Fibroblast of lung (primary cell): ENCODE results near the gene SPRY2. TPM values are rescaled to one million over a fixed set of nuclear protein-coding genes. Genes with fewer than 3 reads are reported as not detected.

ENCODE experiments used
- DNase-seq, 2 donors: peaks; one replicate each; pipeline versions ENCODE4 v3.0.0 to v3.0.0-alpha.2; 2010; ENCODE audit warnings: low read depth in 2 of 2
- H2AFZ ChIP-seq: 2 replicates; pipeline ENCODE4 v1.5.1; 2012; ENCODE audit warnings: low read length, control low read depth, inconsistent platforms
- H3K27ac ChIP-seq: 2 replicates; pipeline ENCODE4 v1.5.1; 2011; ENCODE audit warnings: low read length, control low read depth; ENCODE audit not compliant: insufficient read depth
- H3K27me3 ChIP-seq: 2 replicates; pipeline ENCODE4 v1.5.1; 2011; ENCODE audit warnings: mild to moderate bottlenecking, low read length; ENCODE audit not compliant: control insufficient read depth, insufficient read depth
- H3K36me3 ChIP-seq: 2 replicates; pipeline ENCODE4 v1.5.1; 2011; ENCODE audit warnings: low read length; ENCODE audit not compliant: control insufficient read depth, insufficient read depth
- H3K4me1 ChIP-seq: 2 replicates; pipeline ENCODE4 v1.5.1; 2011; ENCODE audit warnings: low read length; ENCODE audit not compliant: control insufficient read depth, insufficient read depth; ENCODE audit errors: extremely low read depth
- H3K4me2 ChIP-seq: 2 replicates; pipeline ENCODE4 v1.5.1; 2011; ENCODE audit warnings: low read length, control low read depth; ENCODE audit not compliant: insufficient read depth; ENCODE audit errors: extremely low read depth
- H3K4me3 ChIP-seq, 4 experiments: fragments of 200-600 bp in 1 of 4; sonication (generic) in 1 of 4; replicated peaks in 1 of 4; 2 replicates each; pipeline ENCODE4 v1.5.1; 2011 to 2016; ENCODE audit warnings: low read length in 4 of 4, low read depth in 3 of 4, mild to moderate bottlenecking in 3 of 4, control low read depth in 2 of 4, inconsistent platforms in 1 of 4, mixed read lengths in 1 of 4; ENCODE audit not compliant: insufficient read depth in 1 of 4; ENCODE audit errors: control extremely low read depth in 1 of 4
- H3K79me2 ChIP-seq: 2 replicates; pipeline ENCODE4 v1.5.1; 2012; ENCODE audit warnings: mild to moderate bottlenecking, low read length, inconsistent platforms; ENCODE audit not compliant: control insufficient read depth, insufficient read depth
- H3K9ac ChIP-seq: 2 replicates; pipeline ENCODE4 v1.5.1; 2011; ENCODE audit warnings: mild to moderate bottlenecking, low read length, control low read depth; ENCODE audit not compliant: insufficient read depth
- H3K9me3 ChIP-seq: 2 replicates; pipeline ENCODE4 v1.5.1; 2012; ENCODE audit warnings: low read depth, low read length; ENCODE audit not compliant: control insufficient read depth, insufficient read depth
- H4K20me1 ChIP-seq: 2 replicates; pipeline ENCODE4 v1.5.1; 2011; ENCODE audit warnings: low read length; ENCODE audit not compliant: control insufficient read depth, insufficient read depth; ENCODE audit errors: extremely low read depth
- CTCF ChIP-seq, 2 donors: IDR thresholded peaks in 1 of 2; conservative IDR thresholded peaks in 1 of 2; 1 replicate in 1 of 2; 2 replicates in 1 of 2; pipeline ENCODE4 v1.5.1; 2011 to 2012; ENCODE audit warnings: low read length in 2 of 2, control low read depth in 1 of 2, inconsistent platforms in 1 of 2, low read depth in 1 of 2, mild to moderate bottlenecking in 1 of 2
- EZH2 ChIP-seq: IDR thresholded peaks from 2 replicates; pipeline ENCODE4 v1.5.1; 2012; ENCODE audit warnings: low read length, control low read depth, mild to moderate bottlenecking; ENCODE audit errors: missing control alignments
- polyA plus RNA-seq, 2 donors: library from polyadenylated mRNA; depleted of rRNA in 1 of 2; stranded (reverse) in 1 of 2; unstranded in 1 of 2; fragments of >200 nt; gene quantifications; 2 replicates each; pipeline ENCODE4 v1.2.1, GENCODE V29; 2011 to 2012; ENCODE audit warnings: missing spikeins in 1 of 2
- total RNA-seq: library from RNA; depleted of rRNA; stranded (reverse); fragments of >200 nt; gene quantifications from 2 replicates; pipeline ENCODE4 v1.2.1, GENCODE V29; 2014

The SPRY2 gene
- total and polyA plus RNA-seq, 2 donors (not counting 1 experiment from before 2014, with no cell fraction given) = 13.0 to 16.2 TPM

DNA sequence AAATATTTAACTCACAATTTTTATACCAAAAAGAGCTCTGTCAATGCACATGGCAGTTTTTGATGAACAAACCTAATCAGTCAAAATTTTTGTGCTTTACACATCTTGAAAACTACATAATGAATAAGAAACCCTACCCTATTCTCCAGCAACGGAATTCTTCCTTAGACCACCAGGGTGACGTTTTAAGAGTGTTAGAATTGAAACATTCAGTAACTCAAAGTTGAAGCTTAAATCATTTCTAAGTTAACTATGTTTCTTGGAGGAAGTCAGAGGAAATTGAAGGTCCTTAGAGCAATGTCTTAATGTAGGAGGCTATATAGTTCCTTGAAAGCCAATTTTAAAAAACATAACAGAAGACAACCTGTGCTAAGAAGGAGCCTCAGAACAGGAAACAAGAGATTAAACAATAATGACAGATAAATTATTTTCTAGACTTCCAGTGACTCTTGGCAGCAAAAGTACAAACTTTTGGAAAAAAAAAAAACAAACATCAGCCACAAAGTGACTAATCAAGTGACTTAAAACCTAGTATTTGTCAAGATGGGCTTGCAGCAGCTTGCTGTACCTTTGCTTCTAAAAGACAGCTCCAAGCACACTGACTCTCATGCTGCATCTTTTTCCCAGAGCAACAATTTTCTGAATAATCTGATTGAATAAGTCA is 6.2 kb downstream of the SPRY2 start:
- Histone ChIP-seq H3K36me3 (peaks cover 11% of the 10 kb centered on the region), H3K4me2 (peak overlapping the region; percentile 33), H3K9me3 (no peaks in the 10 kb centered on the region), H4K20me1 (no peaks in the 10 kb centered on the region), H3K9ac (no peak overlapping the region), H3K27me3 (no peaks in the 10 kb centered on the region), H3K4me3 (peak overlapping the region in 2 of 4 experiments; percentile 0 to 98), H3K79me2 (peaks cover 76% of the 10 kb centered on the region), H2AFZ (no peak overlapping the region), H3K4me1 (peaks cover 2% of the 10 kb centered on the region), H3K27ac (no peak overlapping the region)
- peak; percentile 44 to 47 for DNase-seq
- TF ChIP-seq CTCF (conservative IDR thresholded peaks at IDR 0.05 in 1 of 2, IDR thresholded peaks at IDR 0.05 in 1 of 2; ENCODE audit: low read depth in 1 of 2, low read length in 2 of 2) (no peak), EZH2 (no peak)

DNA sequence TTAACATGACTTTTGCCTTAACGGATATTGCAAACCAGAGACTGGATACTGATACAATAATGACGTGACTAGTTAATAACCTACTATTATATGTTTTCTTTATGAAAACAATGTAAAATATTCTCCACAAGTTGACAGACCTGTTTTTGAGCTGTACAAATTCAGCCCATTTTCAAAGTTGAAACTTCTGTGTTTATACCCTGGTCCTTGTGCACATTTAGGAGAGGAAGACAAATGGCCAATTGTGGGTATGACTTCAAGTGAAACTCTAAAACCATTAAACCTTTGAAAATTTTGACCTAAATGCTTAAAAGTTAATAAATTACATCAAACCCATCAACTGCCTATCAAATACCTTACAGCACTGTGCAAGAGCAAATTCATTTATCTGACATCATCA is 8.9 kb downstream of the SPRY2 start:
- no peak overlapping the region for H3K4me3 ChIP-seq
- TF ChIP-seq EZH2 = no peak
- TF ChIP-seq CTCF (conservative IDR thresholded peaks at IDR 0.05 in 1 of 2, IDR thresholded peaks at IDR 0.05 in 1 of 2; ENCODE audit: low read depth in 1 of 2, low read length in 2 of 2) = no peak
- no peaks in the 10 kb centered on the region for H4K20me1 ChIP-seq
- H3K79me2 ChIP-seq = peaks cover 48% of the 10 kb centered on the region
- H3K4me1 ChIP-seq = peaks cover under 1% of the 10 kb centered on the region
- H3K36me3 ChIP-seq = peaks cover 6% of the 10 kb centered on the region
- H3K4me2 ChIP-seq = no peak overlapping the region
- no peak for DNase-seq
- no peak overlapping the region for H2AFZ ChIP-seq
- no peak overlapping the region for H3K27ac ChIP-seq
- H3K9ac ChIP-seq = no peak overlapping the region
- H3K27me3 ChIP-seq = no peaks in the 10 kb centered on the region
- no peaks in the 10 kb centered on the region for H3K9me3 ChIP-seq

DNA sequence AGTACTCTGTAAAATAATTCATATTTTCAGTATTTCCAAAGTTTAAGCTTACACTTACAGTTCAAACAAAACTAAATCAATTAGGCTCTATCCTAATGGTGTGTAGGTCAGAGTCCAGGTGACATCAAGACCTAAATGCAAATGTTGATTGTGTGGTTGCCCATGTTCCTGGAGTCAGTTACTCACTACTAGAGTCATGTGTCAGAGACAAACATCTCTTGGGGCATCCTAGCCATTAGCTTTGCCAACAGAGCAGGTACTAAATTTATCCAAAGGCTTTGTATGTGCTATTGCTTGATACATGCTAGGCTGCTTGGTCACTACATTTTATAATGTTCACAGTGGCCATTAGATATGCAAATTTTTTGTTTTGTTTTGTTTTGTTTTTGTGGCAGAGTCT is 11.7 kb downstream of the SPRY2 start:
- Histone ChIP-seq H3K79me2 (peaks cover 21% of the 10 kb centered on the region), H3K27me3 (no peaks in the 10 kb centered on the region), H3K4me1 (no peaks in the 10 kb centered on the region), H2AFZ (no peak overlapping the region), H3K4me2 (no peak overlapping the region), H3K9ac (no peak overlapping the region), H3K9me3 (no peaks in the 10 kb centered on the region), H4K20me1 (no peaks in the 10 kb centered on the region), H3K27ac (no peak overlapping the region), H3K36me3 (peaks cover 2% of the 10 kb centered on the region), H3K4me3 (no peak overlapping the region)
- TF ChIP-seq EZH2 = no peak
- no peak for TF ChIP-seq CTCF (conservative IDR thresholded peaks at IDR 0.05 in 1 of 2, IDR thresholded peaks at IDR 0.05 in 1 of 2; ENCODE audit: low read depth in 1 of 2, low read length in 2 of 2)
- no peak for DNase-seq
